Measurements from ENCODE around the gene TMEM208. TPM values are rescaled to one million over a fixed set of nuclear protein-coding genes. Genes with fewer than 3 reads are reported as not detected.

Gene TMEM208
- total and polyA plus RNA-seq, 2 of the 13 experiments (the other 11 are each of a cell fraction or from before 2014, with no cell fraction given): 58.8 to 72.9 TPM

DNA sequence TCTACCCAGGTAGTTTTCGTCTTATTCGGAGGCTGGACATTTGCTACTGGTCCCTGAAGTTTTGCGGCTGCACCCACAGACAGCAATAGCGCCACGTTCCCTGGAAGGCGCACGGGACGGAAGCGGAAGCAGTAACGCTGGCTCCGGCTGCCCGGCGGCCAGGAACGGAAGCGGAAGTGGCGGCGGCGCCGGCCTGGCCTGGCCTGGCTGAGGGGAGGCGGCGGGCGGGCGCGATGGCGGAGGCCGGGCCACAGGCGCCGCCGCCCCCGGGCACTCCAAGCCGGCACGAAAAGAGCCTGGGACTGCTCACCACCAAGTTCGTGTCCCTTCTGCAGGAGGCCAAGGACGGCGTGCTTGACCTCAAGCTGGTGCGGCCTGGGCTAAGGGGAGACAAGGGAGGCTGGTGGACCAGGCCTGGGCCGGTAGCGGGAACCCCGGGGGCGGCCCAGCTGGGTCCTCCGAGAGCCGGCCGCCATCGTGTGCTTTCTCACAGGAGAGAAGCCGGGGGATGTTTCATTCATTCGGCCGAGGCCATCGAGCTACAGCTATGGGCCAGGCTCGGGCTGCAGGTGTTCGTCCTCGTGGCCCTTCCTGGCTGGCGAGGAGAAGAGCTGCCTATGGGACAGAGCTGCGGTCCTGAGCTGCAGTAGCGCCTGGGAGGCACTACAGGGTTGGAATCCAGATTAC lies 34.8 kb upstream of the TMEM208 start, which contains the start of gene E2F4 (continued):
- no peak for TF ChIP-seq ZUFSP (CRISPR knock-in tag; IDR thresholded peaks at IDR 0.05; ENCODE audit: borderline replicate concordance)
- TF ChIP-seq JDP2 (CRISPR knock-in tag; IDR thresholded peaks at IDR 0.05; ENCODE audit: borderline replicate concordance): no peak
- no peak for TF ChIP-seq MBD4 (IDR thresholded peaks at IDR 0.05; ENCODE audit: borderline replicate concordance, low read length)
- peak; percentile 51; the same call in 1 of the 2 replicates for TF ChIP-seq SP4 (CRISPR knock-in tag; IDR thresholded peaks at IDR 0.05)
- TF ChIP-seq ZNF382 (CRISPR knock-in tag; IDR thresholded peaks at IDR 0.05; ENCODE audit: borderline replicate concordance): no peak
- 0 out of 2 replicates have a peak, but pooled peaks have one; percentile 67 for TF ChIP-seq SMYD3 (CRISPR knock-in tag; IDR thresholded peaks at IDR 0.05)
- no peak for TF ChIP-seq ZSCAN30 (CRISPR knock-in tag; IDR thresholded peaks at IDR 0.05)
- no peak; the same call in 1 of the 2 replicates for TF ChIP-seq ZMYM4 (CRISPR knock-in tag; IDR thresholded peaks at IDR 0.05)
- TF ChIP-seq ZNF367 (CRISPR knock-in tag; IDR thresholded peaks at IDR 0.05; ENCODE audit: borderline replicate concordance): peak; percentile 57; the same call in 1 of the 2 replicates
- TF ChIP-seq CREB3 (CRISPR knock-in tag; IDR thresholded peaks at IDR 0.05): peak; percentile 91
- peak; percentile 43; the same call in 1 of the 2 replicates for TF ChIP-seq HMG20A (CRISPR knock-in tag; IDR thresholded peaks at IDR 0.05; ENCODE audit: borderline replicate concordance)
- TF ChIP-seq PCBP2 (optimal IDR thresholded peaks at IDR 0.05; ENCODE audit: low read depth, low read length, poor library complexity, severe bottlenecking): no peak
- TF ChIP-seq JUNB (CRISPR knock-in tag; IDR thresholded peaks at IDR 0.05; ENCODE audit: borderline replicate concordance): no peak
- TF ChIP-seq, protein P1, sequence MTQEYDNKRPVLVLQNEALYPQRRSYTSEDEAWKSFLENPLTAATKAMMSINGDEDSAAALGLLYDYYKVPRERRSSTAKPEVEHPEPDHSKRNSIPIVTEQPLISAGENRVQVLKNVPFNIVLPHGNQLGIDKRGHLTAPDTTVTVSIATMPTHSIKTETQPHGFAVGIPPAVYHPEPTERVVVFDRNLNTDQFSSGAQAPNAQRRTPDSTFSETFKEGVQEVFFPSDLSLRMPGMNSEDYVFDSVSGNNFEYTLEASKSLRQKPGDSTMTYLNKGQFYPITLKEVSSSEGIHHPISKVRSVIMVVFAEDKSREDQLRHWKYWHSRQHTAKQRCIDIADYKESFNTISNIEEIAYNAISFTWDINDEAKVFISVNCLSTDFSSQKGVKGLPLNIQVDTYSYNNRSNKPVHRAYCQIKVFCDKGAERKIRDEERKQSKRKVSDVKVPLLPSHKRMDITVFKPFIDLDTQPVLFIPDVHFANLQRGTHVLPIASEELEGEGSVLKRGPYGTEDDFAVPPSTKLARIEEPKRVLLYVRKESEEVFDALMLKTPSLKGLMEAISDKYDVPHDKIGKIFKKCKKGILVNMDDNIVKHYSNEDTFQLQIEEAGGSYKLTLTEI (CRISPR knock-in tag; conservative IDR thresholded peaks at IDR 0.05): no peak
- TF ChIP-seq KMT2B (CRISPR knock-in tag; IDR thresholded peaks at IDR 0.05): peak; percentile 81; the same call in 1 of the 2 replicates
- no peak for TF ChIP-seq ZFYVE20 (CRISPR knock-in tag; IDR thresholded peaks at IDR 0.05; ENCODE audit: borderline replicate concordance, low read depth)
- no peak for TF ChIP-seq ZNF335 (CRISPR knock-in tag; IDR thresholded peaks at IDR 0.05)
- TF ChIP-seq TBX3 (IDR thresholded peaks at IDR 0.05; ENCODE audit: borderline replicate concordance): no peak
- 0 out of 2 replicates have a peak, but pooled peaks have one; percentile 45 for TF ChIP-seq ZNF124 (CRISPR knock-in tag; IDR thresholded peaks at IDR 0.05)
- TF ChIP-seq SRSF9 (IDR thresholded peaks at IDR 0.05; ENCODE audit: borderline replicate concordance, insufficient read depth, low read depth, low read length, poor library complexity, severe bottlenecking): no peak
- no peak for TF ChIP-seq HNF4A (CRISPR knock-in tag; IDR thresholded peaks at IDR 0.05)
- TF ChIP-seq ZNF775 (CRISPR knock-in tag; IDR thresholded peaks at IDR 0.05; ENCODE audit: borderline replicate concordance): 0 out of 2 replicates have a peak, but pooled peaks have one; percentile 12
- TF ChIP-seq MLLT10 (CRISPR knock-in tag; IDR thresholded peaks at IDR 0.05): no peak
- TF ChIP-seq CBX2 (IDR thresholded peaks at IDR 0.05; ENCODE audit: low read depth, low read length): no peak
- TF ChIP-seq CBX2 (CRISPR knock-in tag; IDR thresholded peaks at IDR 0.05; ENCODE audit: low read depth): no peak
- peak; percentile 86 for TF ChIP-seq FOXC1 (CRISPR knock-in tag; IDR thresholded peaks at IDR 0.05; ENCODE audit: borderline replicate concordance)
- TF ChIP-seq HOXD1 (CRISPR knock-in tag; IDR thresholded peaks at IDR 0.05): peak; percentile 78

Measured in HepG2 (cell line).